Hematopoietic multipotent progenitor cell treated with erythropoietin and hydrocortisone succinate and interleukin-3 and kit ligand, for 6 days (in vitro differentiated cells): Measurements from ENCODE around the gene TMPRSS4.

Experiments used
- DNase-seq: peaks from one replicate; pipeline ENCODE4 v3.0.0-alpha.2; 2015

Gene TMPRSS4

GRCh38 chr11:118081241-118081958 is 4.5 kb downstream of the TMPRSS4 start:
- DNase-seq, result no peak

- DNase-seq, result no peak
Observed at GRCh38 chr11:118082880-118083552, 6.1 kb downstream of the TMPRSS4 start.

- peak; percentile 33 for DNase-seq
Observed at GRCh38 chr11:118084247-118084646, 7.4 kb downstream of the TMPRSS4 start.

DNA sequence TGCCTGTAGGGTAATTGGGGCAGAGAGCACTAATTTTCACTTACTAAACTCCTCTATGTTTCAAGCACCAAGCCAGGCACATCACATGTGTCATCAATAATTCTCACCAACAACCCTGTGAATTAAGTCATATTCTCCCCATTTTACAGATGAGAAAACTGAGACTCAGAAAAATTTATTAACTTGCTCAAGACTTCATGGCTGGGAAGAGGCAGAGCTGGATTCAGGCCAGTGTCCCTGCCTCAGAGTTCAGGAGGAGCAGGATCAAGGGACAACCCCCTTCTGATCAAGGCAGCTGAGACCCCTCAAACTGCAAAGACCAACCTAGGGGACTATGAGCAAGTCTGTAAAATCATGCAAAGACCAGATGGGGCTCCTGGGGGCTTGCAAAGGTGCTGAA is 7.8 kb downstream of the TMPRSS4 start:
- DNase-seq, result no peak

GRCh38 chr11:118086913-118087768 is 10.3 kb downstream of the TMPRSS4 start, which contains the start of gene SMIM35:
TSS of gene SMIM35 (minus strand) at chr11:118086963. CDS start at chr11:118086757, 206 bp downstream.
- no peak for DNase-seq

DNA sequence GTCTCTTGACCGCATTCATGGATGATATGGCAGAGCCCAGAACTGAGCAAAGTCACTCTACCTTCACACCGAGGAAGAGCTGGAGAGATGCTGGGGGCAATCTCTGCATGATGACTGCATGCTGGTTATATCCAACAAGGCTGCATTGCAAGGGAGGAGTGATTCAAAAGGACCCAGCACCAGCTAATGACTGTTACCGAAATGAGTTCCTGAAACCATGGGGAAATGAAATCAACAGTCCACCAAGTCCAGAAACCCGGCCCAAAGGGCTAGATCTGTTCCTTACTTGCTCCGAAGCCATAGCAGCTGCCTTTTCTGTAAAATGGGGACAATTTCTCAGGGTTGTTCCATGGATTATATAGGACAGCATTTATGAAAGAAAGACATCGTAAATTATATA is 11.1 kb downstream of the TMPRSS4 start:
- no peak for DNase-seq

GRCh38 chr11:118088531-118088930 is 11.7 kb downstream of the TMPRSS4 start:
- DNase-seq, result peak; percentile 39

DNA sequence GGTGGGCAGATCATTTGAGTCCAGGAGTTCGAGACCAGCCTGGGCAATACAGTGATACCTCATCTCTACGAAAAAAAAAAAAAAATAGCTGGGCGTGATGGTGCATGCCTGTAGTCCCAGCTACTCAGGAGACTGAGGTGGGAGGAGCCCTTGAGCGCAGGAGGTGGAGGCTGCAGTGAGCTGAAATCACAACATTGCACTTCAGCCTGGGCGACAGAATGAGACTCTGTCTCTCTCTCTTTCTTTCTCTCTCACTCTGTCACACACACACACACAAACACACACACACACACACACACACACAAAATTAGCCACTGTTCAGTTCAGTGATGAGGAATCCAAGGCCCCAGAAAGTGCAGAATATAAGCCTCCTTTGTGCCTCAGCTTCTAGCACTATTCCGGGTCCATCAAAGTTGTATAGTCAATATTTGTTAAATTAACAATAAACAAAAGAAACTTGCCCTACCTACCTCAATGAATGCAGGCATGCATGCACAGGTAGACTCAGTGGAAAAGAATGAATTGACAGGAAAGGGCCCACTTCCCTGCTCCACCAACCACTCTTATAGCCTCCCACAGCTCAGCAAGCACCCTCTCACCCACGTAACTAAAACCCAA is 13.8 kb downstream of the TMPRSS4 start:
- no peak for DNase-seq

DNA sequence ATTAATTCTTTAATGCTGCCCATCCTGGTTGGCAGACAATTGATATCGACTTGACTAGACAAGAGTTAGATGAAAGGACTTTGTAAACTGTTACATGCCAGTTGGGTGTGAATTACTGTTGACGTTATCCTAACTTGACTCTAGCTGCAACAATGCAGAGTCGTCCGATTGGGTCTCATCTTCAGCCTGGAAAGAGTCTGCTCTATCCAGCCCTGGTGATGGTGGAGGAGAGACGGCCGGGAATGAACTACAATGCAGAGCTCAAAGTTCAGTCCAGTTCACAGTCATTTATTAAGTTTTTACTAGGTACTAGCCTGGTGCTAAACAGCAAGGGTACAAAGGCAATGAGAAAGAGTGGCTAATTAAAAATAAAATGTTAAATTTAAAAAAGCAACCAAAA is 14.8 kb downstream of the TMPRSS4 start:
- DNase-seq, result no peak

- DNase-seq, result no peak
Observed at GRCh38 chr11:118092907-118093571, 16.2 kb downstream of the TMPRSS4 start.

GRCh38 chr11:118095493-118095892 is 18.6 kb downstream of the TMPRSS4 start:
- no peak for DNase-seq

DNA sequence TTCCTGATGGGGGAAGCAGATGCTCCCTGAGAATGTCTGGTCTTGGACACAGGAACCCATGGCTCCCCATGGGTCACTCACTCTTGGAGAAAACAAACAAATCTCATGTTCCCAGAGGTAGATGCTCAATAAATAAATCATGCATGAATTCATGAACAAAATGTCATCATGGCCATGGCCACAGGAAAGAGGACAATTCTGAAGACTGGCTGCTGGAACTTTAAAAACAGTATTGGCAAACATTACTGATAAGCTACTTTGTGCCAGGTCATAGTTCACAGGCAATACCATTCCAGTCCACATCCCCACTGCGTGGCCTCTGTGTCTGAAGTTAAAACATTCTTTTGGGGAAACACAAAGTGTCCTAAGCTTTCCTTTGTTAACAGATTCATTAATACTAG is 19.1 kb downstream of the TMPRSS4 start:
- no peak for DNase-seq

- no peak for DNase-seq
Observed at GRCh38 chr11:118098996-118099837, 22.3 kb downstream of the TMPRSS4 start.

- DNase-seq, result no peak
Observed at GRCh38 chr11:118099838-118100556, 23.1 kb downstream of the TMPRSS4 start.

- DNase-seq, result no peak
Observed at GRCh38 chr11:118100691-118101232, 23.9 kb downstream of the TMPRSS4 start.

GRCh38 chr11:118102721-118103261 is 25.9 kb downstream of the TMPRSS4 start:
- DNase-seq, result peak; percentile 72

- no peak for DNase-seq
Observed at GRCh38 chr11:118104491-118104890, 27.6 kb downstream of the TMPRSS4 start.

DNA sequence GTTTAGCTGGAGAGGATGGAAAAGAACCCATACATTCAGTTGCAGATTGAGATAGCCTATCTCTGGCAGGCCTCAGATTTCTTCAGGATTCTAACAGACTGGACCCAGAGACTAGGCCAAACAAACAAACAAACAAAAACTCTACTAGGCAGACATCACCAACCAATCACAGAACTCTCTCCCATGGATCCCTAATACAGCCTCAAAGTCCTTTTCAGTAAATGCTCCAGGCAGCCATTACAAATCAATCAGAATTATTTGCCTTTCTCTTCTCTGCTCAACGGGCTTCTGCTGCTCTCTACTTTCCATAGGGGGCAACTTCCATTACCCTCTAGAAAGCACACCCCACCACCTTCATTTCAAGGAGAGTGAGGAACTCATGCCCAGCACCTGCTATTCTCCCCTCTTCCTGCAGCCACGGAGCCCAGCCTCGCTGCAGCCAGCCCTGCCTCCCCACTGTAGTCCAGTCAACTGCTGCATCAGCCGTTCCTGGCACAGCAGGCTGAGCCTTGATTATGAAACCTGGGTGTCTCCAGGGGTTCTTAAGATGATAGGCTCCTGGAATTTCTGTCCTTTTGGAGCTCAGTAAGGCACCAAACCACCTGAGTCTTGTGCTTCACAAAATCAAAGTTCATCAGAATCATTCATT is 28.9 kb downstream of the TMPRSS4 start:
- DNase-seq, result no peak

GRCh38 chr11:118106789-118107335 is 30.0 kb downstream of the TMPRSS4 start:
- DNase-seq, result no peak
